Cerebellar cortex (tissue), 1 donor: ENCODE results near the gene GRB10.

Experiments used
- DNase-seq: peaks from one replicate; pipeline ENCODE4 v3.0.0-alpha.2; 2015; ENCODE audit warnings: low spot score

The GRB10 gene

DNA sequence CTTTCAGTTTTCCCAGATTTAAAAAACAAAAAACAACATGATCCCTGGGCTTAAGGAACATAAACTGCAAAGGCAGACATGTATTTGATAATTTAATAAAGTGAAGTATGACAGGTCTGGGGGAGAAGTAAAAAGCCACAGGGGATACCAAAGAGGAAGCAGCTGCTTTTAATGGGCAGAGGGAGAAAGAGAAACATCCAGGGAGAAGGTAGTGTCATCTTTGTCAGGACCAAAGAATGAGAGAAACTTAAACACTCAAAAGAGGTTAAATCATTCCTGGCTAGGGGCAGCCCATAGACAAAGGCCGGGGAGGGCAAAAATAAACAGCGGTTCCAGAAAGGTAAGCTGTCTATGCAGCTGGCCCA lies 94.5 kb downstream of the GRB10 start:
- no peak for DNase-seq

DNA sequence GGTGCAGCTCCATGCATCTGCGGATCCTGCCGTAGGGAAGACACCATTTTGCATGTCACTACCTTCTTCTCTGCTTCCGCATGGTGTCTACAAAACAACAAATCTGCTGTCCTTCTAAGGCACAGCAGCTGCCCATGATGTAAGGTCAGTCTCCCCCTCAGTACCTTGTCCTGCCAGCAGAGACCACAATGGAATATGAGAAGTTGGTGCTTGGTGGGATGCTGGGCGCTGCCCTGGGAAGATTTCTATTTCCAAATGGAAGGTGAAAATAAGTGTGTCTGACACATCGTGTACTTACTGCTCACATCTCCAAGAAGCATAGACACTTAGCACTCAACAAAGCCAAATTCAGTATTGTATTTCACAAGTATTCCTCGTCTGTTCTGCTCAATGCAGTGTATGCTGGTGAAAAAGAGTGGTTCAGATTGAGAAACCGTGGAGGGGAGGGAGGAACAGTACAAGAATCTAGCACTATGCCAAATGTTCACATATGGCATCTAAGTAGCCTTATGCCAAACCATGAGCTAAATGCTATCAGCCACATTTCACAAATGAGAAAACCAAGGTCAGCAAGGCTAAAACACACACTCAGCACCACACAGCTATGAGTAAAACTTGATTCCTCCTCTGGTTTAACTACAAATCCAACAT lies 95.0 kb downstream of the GRB10 start:
- DNase-seq, result peak; percentile 94

DNA sequence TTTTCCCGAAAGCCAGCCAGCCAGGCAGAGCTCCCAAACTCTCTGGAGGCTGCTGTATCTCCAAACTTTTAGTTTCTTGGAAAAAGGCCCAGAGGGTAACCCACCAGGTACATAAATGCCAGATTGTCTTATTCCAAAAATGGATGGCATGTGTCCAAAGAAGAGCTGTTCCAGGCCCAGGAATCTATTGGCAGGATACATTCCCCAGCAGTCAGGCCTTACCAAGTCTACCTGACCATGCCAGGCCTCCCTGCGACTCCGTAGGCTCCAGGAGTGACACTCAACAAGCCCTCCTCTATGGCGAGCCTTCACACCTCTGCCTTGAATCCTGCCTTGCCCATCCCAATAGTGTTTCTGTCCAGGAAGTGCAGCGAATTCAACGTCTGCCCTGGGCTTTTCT lies 95.6 kb downstream of the GRB10 start:
- peak; percentile 62 for DNase-seq

DNA sequence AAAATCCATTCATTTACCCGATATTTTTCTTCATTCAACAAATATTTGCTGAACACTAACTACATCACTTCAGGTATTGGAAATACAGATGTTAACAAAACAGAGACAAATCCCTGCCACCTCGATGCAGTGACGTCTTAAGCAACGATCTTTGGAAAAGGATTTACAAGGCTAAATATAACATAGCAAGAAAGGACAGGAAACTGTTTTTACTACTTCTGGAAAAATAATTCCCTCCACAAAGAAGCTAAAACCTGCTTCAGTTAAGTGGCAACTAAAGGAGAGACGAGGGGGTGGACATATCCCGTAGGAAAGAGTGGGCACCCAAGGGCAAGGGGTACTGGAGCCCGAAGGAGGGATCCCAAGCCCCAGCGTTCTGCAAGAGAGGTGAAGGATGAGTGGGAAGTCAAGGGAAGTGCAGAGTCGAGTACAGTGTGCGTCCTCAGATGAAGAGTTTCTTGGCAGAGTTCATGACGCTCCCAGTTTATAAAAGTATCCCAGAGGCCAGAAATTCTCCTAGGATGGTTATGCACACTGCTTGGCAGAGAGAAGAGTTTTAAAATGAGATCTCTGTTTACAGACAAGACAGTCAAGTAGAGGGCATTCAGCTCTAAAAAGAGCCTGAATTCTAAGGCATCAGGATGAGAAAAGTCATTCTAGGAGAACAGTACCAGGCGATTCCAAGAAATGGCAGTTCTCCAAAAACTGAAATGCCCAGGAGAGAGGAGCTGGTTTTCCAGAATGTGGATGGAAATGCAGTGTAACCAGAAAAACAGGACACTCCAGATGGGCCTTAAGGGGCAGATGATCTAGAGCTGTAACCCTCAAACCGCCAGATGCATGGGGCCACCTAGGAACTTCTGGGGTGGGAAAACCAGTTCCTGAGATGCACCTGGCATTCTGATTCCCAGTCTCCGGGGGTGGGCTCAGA lies 97.3 kb downstream of the GRB10 start:
- peak; percentile 49 for DNase-seq

DNA sequence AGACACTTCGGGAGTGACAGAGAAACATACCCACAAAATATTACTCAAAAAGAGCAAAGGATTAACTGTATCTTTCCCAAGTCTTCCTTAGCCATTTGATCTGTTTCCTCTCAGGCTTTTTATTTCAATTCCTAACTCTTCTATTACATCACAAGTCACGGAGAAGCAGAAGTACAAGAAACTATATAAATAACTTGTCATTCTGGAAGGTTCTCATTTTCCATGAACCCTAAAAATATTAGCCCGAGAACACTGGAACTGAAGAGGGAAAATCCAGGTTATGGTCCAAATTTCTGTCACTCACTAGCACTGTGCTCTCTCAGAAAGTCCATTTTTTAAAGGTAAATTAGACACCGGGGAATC lies 98.0 kb downstream of the GRB10 start:
- DNase-seq, result no peak

DNA sequence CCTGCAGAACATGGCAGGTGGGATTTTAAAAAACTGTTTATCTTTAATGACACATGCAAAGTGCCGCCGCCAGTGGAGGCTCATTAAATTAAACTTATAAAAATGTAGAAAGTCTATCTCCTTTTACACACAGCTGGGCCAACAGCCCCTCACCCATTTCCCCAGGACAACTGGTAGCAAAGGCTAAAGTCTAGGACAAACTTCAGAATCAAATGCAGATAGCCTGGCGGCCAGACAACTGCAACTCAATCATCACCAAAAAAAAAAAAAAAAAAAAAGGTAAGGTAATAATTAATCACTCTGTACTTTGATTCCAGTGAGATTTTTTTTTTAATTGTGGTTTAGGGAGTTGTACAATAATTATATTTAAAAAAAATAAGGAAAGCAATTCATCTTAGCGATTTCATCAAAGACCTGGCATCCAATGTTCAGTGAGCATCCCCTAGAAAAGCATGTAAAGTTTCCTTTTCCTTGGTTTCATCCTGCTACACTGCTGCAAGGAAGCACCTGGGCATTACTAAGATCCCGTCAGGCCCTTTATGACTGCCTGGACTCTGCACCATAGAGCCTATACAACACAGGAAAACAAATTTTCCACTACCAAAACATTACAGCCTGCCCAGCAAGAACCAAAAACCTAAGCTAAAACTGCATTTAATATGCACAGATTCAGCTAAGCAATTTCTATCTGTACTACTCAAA lies 98.5 kb downstream of the GRB10 start:
- no peak for DNase-seq

DNA sequence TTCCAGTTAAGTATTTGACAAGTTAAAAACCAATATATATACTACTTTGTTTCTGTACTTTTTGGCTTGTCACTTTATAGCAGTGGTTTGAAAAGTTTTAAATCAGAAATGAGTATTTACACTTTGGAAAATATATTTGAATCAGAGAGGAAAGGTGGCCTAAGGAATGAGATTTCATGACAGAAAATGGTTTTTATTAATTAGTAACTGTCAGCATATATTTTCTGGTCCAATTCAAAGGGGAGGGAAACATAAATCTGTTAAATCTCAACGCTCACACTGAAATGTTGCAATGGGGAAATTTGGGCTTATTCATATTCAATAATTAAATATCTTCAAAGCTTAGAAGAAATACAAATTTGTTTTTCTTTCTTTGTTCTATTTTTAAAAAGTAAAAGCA lies 100.1 kb downstream of the GRB10 start:
- DNase-seq, result no peak

DNA sequence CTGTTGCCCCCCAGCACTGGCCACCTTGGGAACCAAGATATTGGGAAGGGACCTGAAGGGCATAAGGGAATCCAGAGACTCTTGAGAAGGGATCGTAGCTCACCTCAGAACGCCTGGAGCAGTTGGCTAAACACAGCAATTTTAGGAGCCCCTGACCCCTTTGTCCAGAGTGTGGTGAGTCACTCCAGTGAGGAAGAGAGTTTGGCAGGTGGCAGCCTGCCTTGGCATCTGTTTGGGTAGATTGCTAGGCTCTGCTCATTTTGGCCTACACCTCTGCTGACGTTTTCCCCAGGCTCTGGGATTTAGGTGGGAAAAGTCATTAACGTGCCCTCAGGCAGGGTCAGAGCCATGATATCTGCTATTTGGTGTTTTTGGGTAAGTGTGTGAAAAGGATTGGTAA lies 100.6 kb downstream of the GRB10 start:
- no peak for DNase-seq

DNA sequence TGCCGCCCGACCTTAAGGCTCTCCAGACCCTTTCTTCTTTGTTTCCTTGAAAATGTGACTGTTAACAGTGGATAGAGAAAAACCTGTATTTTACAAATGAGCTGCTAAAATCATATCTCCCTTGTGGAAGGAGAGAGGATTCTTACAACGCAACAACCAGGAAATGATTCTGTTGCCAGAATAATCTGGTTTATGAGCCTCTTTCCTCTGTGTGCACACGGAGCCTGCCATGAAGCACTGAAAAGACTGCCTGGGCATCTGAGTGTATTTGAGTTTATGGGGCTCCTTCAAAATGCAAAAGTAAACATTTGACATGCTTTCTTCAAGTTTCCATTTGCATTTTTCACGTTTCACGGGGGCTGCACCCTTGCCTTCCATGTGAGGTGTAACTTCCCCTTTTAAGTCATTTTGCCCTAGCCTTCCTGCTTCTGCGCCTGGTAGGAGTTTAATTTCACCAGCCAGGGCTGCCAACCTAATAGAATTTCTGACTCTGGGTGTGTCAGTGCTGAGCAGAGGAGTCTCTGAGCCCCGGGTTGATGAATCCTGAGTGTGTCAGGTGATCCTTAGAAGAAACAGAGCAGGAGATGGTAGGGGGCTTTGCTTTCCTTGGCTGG lies 101.2 kb downstream of the GRB10 start:
- no peak for DNase-seq

DNA sequence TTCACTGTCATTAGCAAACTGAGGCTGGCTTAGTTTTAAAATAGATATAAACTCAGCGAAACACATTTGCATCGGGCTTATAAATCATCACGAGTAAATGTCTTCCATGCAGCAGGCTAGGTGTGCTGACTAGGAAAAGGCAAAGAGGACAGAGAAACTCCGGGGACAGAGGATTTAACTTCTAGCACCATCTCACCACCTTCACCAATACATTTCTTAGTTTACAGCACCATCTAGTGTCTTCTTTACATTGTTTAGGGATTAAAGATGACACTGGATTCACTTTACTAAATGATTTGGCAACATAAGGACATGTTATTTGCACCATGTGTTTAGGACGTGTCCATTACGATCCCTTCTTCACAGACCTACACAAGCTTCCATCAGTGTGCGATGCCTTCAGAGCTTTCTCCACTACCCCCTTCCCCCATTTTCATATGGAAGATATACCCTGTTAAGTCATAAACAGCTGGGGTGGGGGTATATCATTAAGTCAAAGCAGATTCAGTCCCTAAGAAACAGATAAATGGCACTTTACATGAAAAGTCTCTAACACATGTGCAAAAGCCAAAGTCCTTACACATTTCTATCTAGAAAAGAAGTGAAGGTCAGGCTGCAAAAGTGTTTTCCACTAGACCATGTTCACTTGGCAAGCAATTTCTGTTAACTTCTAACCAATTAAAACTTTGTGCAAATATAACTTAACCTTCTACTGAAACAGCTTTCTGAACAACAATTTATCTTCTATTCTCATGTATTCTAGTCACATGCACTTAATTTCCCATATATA lies 103.3 kb downstream of the GRB10 start:
- DNase-seq, result peak; percentile 61

DNA sequence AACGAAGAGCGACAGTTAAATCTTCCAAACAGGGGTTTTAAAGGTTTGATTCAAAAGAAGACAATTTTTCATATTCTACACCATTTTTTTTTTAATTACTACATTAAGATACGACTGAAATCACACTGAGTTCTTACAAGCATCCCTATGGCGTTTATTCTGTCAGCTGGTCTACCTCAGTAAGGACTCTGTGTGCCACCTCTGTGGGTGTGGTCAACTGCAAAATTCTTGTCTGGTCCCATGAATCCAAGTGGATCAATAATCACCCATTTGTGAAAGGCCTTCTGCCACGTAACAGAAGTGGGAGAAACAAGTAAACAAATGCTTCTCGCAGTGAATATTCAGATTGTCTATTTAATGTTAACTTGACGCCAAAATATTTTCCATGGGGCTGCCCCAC lies 104.1 kb downstream of the GRB10 start:
- no peak for DNase-seq

DNA sequence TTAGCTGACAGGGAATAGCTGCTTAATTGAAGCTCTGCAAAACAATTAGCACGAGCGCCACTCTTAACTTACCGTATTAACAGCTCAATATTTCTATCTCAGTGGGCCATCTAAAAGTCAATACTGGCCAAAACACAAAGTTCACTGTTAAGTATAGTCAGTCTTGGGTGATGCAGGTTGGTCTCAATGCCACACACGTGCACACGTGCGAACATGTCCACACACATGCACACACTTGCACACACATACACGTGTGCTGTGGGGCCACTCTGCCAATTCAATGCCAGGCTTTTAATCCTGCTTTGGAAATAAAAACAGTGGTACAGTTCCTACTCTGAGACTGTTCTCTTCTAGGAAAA lies 105.1 kb downstream of the GRB10 start:
- DNase-seq, result no peak

DNA sequence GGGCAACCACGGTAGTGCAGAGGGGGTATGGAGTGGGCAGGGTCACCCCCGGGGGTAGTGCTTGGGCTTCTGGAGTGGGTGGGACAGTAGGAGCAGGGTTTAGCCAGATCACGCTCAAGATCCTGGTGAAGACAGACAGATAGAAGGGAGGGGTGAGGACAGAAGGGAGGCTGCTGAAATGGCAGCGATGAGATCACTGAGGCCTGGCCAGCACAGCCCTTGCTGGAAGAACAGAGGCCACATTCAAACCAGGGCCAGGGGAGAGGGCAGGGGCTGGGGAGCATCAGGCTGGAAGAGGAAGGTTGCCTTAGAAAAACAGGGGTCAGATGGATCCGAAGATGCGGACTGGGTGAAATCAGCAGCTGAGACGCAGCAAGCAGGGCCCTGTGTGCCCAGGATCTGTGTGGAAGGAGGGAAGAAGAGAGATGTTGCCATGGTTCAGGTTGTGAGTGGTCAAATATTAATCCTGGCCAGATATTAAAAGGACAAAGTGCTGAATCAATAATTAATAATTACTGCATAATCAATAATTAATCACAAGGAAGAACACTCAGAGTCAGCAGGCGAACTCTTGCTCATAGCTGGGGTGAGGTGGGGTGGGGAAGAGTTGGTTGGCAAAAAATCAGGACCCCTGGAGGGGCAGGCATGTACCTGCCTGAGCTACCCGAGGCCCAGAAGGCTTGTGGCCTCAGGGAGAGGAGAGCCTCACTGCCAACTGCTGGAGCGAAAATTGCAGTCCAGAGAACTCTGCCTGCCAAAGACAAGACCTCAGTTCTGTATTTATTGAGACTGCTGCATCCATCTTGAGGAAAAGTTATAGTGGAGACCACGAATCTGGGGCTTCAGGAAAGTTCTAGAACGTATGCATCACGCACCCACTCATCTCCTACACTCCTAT lies 105.7 kb downstream of the GRB10 start:
- DNase-seq, result no peak

DNA sequence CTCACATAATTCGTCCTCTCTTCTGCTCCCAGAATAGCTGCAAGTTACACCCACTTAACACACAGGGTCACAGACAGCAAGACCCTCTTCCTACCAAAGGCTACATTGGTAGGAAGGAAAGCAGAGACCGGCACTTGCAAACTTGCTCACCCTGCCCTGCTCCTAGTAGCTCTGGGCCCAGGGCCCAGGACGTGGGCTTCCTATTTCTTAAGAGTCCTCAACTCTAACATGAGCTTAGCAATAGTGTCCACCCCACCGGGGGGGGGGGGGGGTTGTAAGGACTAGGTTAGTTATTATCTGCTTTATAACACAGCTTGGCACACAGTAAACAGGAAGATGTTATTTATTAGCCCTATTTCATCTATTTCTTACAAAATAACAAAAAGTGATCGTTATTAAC lies 106.6 kb downstream of the GRB10 start:
- no peak for DNase-seq

DNA sequence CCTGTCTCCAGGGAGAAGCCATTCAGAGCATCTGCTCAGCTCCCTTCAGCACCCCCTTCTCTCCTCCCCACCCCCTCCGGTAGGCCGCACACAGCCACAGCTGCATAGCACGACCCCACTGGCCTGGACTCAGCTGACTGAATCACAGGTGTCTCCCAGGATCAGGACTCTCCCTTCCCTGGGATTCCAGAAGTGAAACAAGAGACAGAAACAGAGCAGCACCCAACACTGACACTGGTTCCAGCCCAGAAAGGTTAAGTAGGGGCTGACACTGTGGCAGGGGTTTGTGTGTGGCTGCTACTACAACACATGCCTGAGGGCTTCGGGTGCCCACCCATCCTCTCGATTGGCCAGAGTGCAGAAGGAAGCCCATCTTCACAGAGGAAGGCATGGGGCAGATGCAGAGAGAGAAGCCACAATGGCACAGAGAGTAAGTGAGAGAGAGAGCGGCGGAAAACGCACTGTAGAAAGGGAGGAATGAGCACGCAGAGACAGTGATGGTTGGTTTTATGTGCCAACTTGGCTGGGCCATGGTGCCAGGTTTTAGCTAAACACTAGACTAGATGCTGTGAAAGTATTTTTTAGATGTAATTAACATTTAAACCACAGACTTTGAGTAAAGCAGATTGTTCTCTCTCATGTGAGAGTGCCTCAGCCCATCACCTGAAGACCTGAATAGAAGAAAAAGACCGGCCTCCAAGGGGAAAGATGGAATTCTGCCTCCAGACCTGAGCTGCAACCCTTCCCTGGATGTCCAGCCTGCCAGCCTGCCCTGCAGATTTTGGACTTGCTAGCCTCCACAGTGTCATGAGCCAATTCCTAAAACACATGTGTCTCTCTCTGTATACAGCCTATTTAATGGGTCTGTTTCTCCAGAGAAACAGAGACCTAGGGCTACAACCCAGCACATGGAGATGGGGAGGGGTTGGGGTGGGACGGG lies 107.5 kb downstream of the GRB10 start:
- peak; percentile 63 for DNase-seq

DNA sequence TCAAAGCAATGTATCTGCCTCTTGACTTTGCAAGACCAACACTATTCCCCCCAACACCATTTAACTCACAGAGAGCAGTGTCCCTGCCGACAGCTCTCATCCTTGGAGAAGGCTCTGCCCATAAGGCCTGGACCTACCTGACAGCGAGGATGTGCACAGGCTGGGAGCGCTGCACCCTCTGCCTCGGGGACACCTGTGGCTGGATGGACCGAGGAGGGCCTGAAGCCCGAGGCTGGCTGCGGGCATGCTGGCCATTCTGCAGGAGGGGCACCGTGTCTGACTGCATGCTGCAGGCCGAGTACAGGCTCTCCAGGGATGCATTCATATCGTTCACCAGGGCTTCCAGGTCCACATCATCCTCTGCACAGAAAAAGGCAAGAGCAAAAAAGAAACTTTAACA lies 108.4 kb downstream of the GRB10 start:
- DNase-seq, result no peak

DNA sequence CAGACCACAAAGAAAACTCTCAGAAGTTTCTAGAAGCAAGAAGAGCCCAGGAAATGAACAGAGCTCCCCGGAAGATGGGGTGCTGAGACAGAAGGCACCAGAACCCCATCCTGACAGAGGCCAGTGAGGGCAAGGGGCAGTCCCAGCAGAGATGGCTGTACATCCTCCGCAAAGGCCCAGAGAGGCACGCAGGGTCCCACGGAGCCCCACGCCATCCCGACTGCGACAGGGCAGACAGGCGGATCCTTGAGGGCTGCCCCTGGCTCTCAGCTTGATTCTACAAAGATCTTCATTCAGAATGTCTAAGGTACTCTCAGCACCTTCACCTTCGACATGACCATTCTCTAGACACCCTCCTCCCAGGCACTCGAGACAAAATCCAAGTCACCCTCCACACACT lies 109.6 kb downstream of the GRB10 start:
- DNase-seq, result no peak

DNA sequence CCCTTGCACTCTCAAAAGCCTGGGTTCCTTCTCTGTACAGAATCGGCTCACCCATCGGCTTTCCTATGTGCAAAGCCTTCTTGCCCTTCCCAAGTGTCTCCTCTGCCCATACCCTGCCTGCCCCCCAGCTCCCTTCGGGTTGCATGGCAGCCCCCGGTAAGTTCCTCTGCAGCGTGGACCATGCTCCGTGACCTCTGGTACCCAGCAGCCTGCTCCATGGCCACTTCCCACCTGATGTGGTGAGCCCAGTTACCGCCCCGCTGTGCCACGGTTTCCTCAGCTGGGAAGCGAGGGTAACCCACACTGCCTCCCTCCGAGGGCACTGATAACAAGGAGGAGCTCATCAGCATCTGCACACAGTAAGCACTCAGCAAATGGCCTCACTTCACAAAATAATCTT lies 110.7 kb downstream of the GRB10 start:
- DNase-seq, result no peak

DNA sequence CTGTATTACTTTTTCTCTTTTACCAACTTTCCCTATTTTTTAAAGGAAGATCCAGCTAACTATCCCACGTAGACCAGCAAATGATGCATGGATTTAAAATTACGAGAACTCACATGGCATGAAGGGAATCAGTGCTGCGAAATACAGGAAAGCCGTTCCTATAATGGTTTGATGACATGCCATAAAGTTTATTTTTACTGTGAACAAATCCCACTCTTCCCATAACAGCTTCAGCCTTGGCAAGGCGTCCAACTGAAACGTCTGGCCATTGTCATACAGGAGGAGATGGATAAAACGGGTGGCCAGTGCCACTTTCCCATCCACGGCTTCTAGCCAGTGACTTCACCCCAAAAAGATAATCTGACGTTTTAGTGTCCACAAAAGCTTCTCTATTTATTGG lies 111.3 kb downstream of the GRB10 start:
- no peak for DNase-seq

DNA sequence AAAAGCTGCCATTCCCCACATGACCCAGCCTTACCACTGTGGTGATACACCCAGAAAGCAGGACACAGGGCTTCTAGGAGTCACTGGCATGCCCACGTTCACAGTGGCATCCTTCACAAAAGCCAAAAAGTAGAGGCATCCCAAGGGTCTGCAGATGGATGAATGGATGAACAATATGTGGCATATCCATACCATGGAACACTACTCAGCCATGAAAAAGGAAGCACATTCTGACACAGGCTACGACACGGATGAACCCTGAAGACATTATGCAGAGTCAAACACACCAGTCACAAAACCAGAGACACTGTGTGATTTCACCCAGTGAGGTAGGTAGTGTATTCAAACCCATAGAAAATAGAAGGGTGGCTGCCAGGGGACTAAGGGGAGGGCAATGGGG lies 112.8 kb downstream of the GRB10 start:
- no peak for DNase-seq
